K562 (cell line): ENCODE data around the gene KCNK4. TPM values are rescaled to one million over a fixed set of nuclear protein-coding genes. Genes with fewer than 3 reads are reported as not detected.

Source experiments
- ARID3B ChIP-seq: fragments of 250-450 bp; sonication (Bioruptor Pico); IDR thresholded peaks from 2 replicates; pipeline ENCODE4 v1.4.0; 2020; ENCODE audit warnings: borderline replicate concordance
- CREB1 ChIP-seq, 2 experiments: sonication (generic) in 1 of 2; formaldehyde crosslinking in 1 of 2; IDR thresholded peaks; 2 replicates each; pipeline versions ENCODE4 v1.6.1 to v1.8.0; 2012 to 2022; ENCODE audit warnings: inconsistent platforms in 1 of 2, mild to moderate bottlenecking in 1 of 2, missing genetic modification reagents in 1 of 2, moderate library complexity in 1 of 2
- CREB5 ChIP-seq: fragments of 250-450 bp; sonication (Bioruptor Pico); IDR thresholded peaks from 2 replicates; pipeline ENCODE4 v1.5.0; 2020; ENCODE audit warnings: mild to moderate bottlenecking
- GABPB2 ChIP-seq: fragments of 250-450 bp; sonication (Bioruptor Pico); conservative IDR thresholded peaks from 2 replicates; pipeline ENCODE4 v1.5.1; 2021; ENCODE audit warnings: mild to moderate bottlenecking
- HNRNPH1 ChIP-seq: fragments of 200-400 bp; formaldehyde crosslinking; optimal IDR thresholded peaks from 2 replicates; pipeline ENCODE3; 2017; ENCODE audit warnings: low read depth, mild to moderate bottlenecking, low read length, moderate library complexity
- KLF13 ChIP-seq: fragments of 450-650 bp; IDR thresholded peaks from 2 replicates; pipeline ENCODE4 v1.6.1; 2016; ENCODE audit warnings: missing genetic modification characterization, low read depth, mild to moderate bottlenecking, missing compliant biosample characterization, moderate library complexity, borderline replicate concordance
- MIER1 ChIP-seq: fragments of 450-650 bp; IDR thresholded peaks from 2 replicates; pipeline ENCODE4 v1.6.1; 2016; ENCODE audit warnings: antibody characterized with exemption, mild to moderate bottlenecking, low read depth
- MTA1 ChIP-seq: fragments of 450-650 bp; IDR thresholded peaks from 2 replicates; pipeline ENCODE4 v1.6.1; 2017; ENCODE audit warnings: borderline replicate concordance
- RHOXF2B ChIP-seq: fragments of 250-450 bp; sonication (Bioruptor Pico); conservative IDR thresholded peaks from 2 replicates; pipeline ENCODE4 v1.5.1; 2021
- SAFB ChIP-seq: fragments of 200-400 bp; formaldehyde crosslinking; IDR thresholded peaks from 2 replicates; pipeline ENCODE4 v1.6.1; 2017; ENCODE audit warnings: low read depth, low read length, borderline replicate concordance
- SRSF3 ChIP-seq: fragments of 200-400 bp; formaldehyde crosslinking; IDR thresholded peaks from 2 replicates; pipeline ENCODE4 v1.6.1; 2016; ENCODE audit warnings: mild to moderate bottlenecking, low read length, moderate library complexity; ENCODE audit not compliant: insufficient read depth
- TAF1 ChIP-seq: IDR thresholded peaks from 2 replicates; pipeline ENCODE4 v1.6.1; 2011; ENCODE audit warnings: mild to moderate bottlenecking, low read length, moderate library complexity; ENCODE audit not compliant: insufficient read depth, control insufficient read depth, severe bottlenecking; ENCODE audit errors: extremely low read depth
- TBL1XR1 ChIP-seq, 2 experiments: IDR thresholded peaks; 2 replicates each; pipeline ENCODE4 v1.6.1; 2012; ENCODE audit warnings: improper control_type of control experiment in 2 of 2, low read length in 2 of 2, mild to moderate bottlenecking in 1 of 2
- THRA ChIP-seq: fragments of 450-650 bp; IDR thresholded peaks from 2 replicates; pipeline ENCODE4 v1.6.1; 2017; ENCODE audit warnings: mild to moderate bottlenecking, moderate library complexity
- THRAP3 ChIP-seq: fragments of 450-650 bp; IDR thresholded peaks from 2 replicates; pipeline ENCODE4 v1.6.1; 2016; ENCODE audit warnings: mild to moderate bottlenecking, inconsistent platforms, borderline replicate concordance
- ZNF395 ChIP-seq: fragments of 200-800 bp; sonication (Bioruptor generic); IDR thresholded peaks from 2 replicates; pipeline ENCODE4 v1.6.1; 2017; ENCODE audit warnings: missing genetic modification characterization, missing compliant biosample characterization
- ZNF512 ChIP-seq: IDR thresholded peaks from 2 replicates; pipeline ENCODE4 v1.6.1; 2016; ENCODE audit warnings: missing genetic modification characterization, missing compliant biosample characterization
- ZNF76 ChIP-seq: fragments of 250-450 bp; sonication (Bioruptor Pico); IDR thresholded peaks from 2 replicates; pipeline ENCODE4 v1.4.0; 2020; ENCODE audit warnings: mild to moderate bottlenecking, moderate library complexity, borderline replicate concordance
- ZNF79 ChIP-seq: fragments of 250-450 bp; sonication (Bioruptor Pico); IDR thresholded peaks from 2 replicates; pipeline ENCODE4 v1.4.0; 2020; ENCODE audit warnings: low read depth, mild to moderate bottlenecking, moderate library complexity
- polyA plus RNA-seq, 8 experiments: library from polyadenylated mRNA; depleted of rRNA in 4 of 8; stranded (reverse) in 5 of 8; unstranded in 3 of 8; fragments of >200 nt; fragmentation: Nextera tagmentation in 2 of 8; fragmentation: Illumina TruSeq in 1 of 8; extraction: Ambion mirVana in 2 of 8; extraction: Trizol in 1 of 8; gene quantifications; 2 replicates each; pipeline versions ENCODE4 v1.2.1 to v1.2.3, GENCODE V29; 2011 to 2014; ENCODE audit warnings: inconsistent platforms in 1 of 8, missing spikeins in 1 of 8
- total RNA-seq, 7 experiments: library from RNA; depleted of rRNA in 6 of 7; stranded (reverse); fragments of >200 nt in 6 of 7; fragmentation: Illumina TruSeq in 2 of 7; extraction: Trizol in 2 of 7; gene quantifications; 2 replicates each; pipeline versions ENCODE4 v1.2.1 to v1.2.3, GENCODE V29; 2011 to 2021; ENCODE audit warnings: low replicate concordance in 1 of 7

Gene KCNK4
- total and polyA plus RNA-seq, 9 of the 15 experiments (the other 6 are each of a cell fraction or from before 2014, with no cell fraction given), result not detected

GRCh38 chr11:64241491-64242374, 49.4 kb upstream of the KCNK4 start (continued):
- no peak for TF ChIP-seq HNRNPH1
- TF ChIP-seq GABPB2 (CRISPR knock-in tag), result no peak
- TF ChIP-seq ARID3B (CRISPR knock-in tag), result no peak
- TF ChIP-seq RHOXF2B, result no peak
- TF ChIP-seq KLF13 (tag), result no peak
- TF ChIP-seq MTA1, result no peak
- TF ChIP-seq MIER1, result no peak
- TF ChIP-seq TBL1XR1 (IDR thresholded peaks at IDR 0.05; ENCODE audit: low read length in 2 of 2), result no peak
- peak; percentile 72 for TF ChIP-seq TAF1
- TF ChIP-seq ZNF395, result peak; percentile 75; the same call in 1 of the 2 replicates
- TF ChIP-seq SRSF3, result no peak
- no peak for TF ChIP-seq ZNF76
- TF ChIP-seq THRA, result no peak
- no peak for TF ChIP-seq ZNF512 (tag)
- TF ChIP-seq THRAP3, result no peak
- TF ChIP-seq CREB1 (IDR thresholded peaks at IDR 0.05), result no peak
- no peak for TF ChIP-seq CREB1 (CRISPR knock-in tag; IDR thresholded peaks at IDR 0.05)
- TF ChIP-seq SAFB, result 0 out of 2 replicates have a peak, but pooled peaks have one; percentile 41
- TF ChIP-seq CREB5, result no peak
- TF ChIP-seq ZNF79, result no peak
